ENCODE data around the gene FHOD1. TPM values are rescaled to one million over a fixed set of nuclear protein-coding genes. Genes with fewer than 3 reads are reported as not detected.

FHOD1 gene
- polyA plus RNA-seq, 2 donors = 6.3 to 11.4 TPM

DNA sequence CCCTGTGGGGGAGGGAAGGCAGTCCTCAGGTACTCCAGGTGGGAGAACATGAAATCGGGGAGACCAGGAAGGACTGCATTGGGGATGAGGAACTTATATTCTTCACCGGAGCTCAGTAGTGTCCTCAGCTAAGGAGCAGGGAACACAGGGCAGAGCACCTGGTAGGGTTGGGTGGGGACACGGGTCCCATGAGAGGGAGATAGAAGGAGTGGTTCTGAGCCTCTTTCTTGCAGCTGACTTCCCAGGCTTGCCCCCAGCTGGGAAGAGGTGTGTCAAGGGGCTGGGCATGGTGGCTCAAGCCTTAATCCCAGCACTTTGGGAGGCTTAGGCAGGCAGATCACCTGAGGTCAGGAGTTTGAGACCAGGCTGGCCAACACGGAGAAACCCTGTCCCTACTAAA, 2.1 kb downstream of the FHOD1 start:
- H3K27ac ChIP-seq (ENCODE audit: low read depth in 2 of 2, low read length in 1 of 2) = peak overlapping the region; percentile 31 to 74
- H3K27me3 ChIP-seq (ENCODE audit: control insufficient read depth in 1 of 2, insufficient read depth in 2 of 2, low read length in 2 of 2) = peaks cover 0 to 8% of the 10 kb centered on the region in 2 donors
- H3K4me3 ChIP-seq (ENCODE audit: low read depth in 1 of 2, low read length in 2 of 2) = no peak overlapping the region
- peaks cover 9 to 35% of the 10 kb centered on the region in 2 donors for H3K4me1 ChIP-seq (ENCODE audit: control insufficient read depth in 2 of 2, insufficient read depth in 2 of 2, low read length in 1 of 2)
- no peaks in the 10 kb centered on the region for H3K36me3 ChIP-seq (ENCODE audit: control insufficient read depth in 2 of 2, insufficient read depth in 2 of 2, low read length in 1 of 2)
- no peaks in the 10 kb centered on the region for H3K9me3 ChIP-seq (ENCODE audit: control insufficient read depth in 2 of 2, insufficient read depth in 1 of 2, low read depth in 1 of 2, low read length in 1 of 2)
- WGBS, 2 donors = 70 to 71% methylated on average over 4 of the region's 4 CpGs

DNA sequence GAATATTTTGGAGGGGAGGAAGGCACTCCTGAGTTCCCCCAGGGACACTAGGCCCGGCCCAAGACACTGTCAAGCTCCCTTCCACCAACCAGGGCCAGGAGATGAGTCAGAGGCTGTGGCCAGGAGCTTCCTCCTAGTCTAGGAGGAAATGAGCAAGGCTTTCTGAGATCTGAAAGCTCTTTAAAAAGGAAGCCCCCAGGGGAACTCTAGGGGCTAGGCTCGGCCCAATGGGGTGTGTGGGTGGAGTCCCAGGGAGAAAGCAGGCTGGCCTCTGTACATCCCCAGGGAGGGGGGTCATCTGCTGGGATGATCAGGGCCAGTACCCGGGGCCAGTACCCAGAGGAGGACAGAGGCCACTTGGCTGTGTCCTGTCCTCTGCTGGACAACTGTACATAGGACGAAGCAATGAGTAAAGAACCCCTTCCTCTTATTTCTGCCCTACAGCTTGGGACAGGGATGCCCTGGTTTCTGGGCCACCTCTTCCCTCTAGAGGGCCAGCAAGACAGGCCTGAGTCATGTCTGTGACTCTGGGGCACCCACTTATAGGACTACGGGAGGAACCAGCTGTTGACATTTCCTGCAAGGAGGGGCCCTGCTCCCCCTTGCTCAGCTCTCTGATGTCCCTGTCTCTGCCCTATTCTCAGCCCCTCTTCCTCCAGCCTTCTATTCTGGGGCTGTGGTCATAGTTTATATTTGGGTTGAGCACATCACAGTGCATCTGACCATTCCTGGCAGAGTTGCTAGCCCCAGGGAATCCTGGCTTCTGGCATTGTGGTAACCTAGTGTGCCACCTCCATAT, 2.7 kb downstream of the FHOD1 start:
- WGBS, 2 donors = 26 to 27% methylated on average over 5 of the region's 5 CpGs
- H3K4me1 ChIP-seq (ENCODE audit: control insufficient read depth in 2 of 2, insufficient read depth in 2 of 2, low read length in 1 of 2) = peaks cover 9 to 35% of the 10 kb centered on the region in 2 donors
- H3K4me3 ChIP-seq (ENCODE audit: low read depth in 1 of 2, low read length in 2 of 2) = no peak overlapping the region
- H3K27ac ChIP-seq (ENCODE audit: low read depth in 2 of 2, low read length in 1 of 2) = peak overlapping the region; percentile 31 to 74
- H3K9me3 ChIP-seq (ENCODE audit: control insufficient read depth in 2 of 2, insufficient read depth in 1 of 2, low read depth in 1 of 2, low read length in 1 of 2) = no peaks in the 10 kb centered on the region
- peaks cover 0 to 5% of the 10 kb centered on the region in 2 donors for H3K27me3 ChIP-seq (ENCODE audit: control insufficient read depth in 1 of 2, insufficient read depth in 2 of 2, low read length in 2 of 2)
- H3K36me3 ChIP-seq (ENCODE audit: control insufficient read depth in 2 of 2, insufficient read depth in 2 of 2, low read length in 1 of 2) = no peaks in the 10 kb centered on the region

DNA sequence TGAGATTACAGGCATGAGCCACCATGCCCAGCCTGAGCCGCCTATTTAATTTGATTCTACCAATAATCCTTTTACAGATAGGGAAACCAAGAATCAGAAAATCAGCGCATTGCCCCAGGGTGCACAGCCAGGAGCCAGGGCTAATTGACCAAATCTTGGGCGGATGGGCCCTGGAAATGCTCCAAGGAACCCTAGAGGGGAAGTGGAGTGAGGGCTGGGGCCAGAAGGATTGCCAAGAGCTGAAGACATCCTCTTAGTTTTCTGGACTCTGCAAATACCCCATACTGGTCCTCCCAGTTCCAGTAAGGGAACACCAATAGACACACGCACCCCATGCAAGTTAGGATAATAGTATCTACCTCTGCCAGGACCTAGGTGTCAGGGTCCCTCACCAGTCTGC, 3.8 kb downstream of the FHOD1 start:
- WGBS, 2 donors = 72 to 78% methylated on average over 4 of the region's 4 CpGs
- H3K4me1 ChIP-seq (ENCODE audit: control insufficient read depth in 2 of 2, insufficient read depth in 2 of 2, low read length in 1 of 2) = peaks cover 6 to 27% of the 10 kb centered on the region in 2 donors
- H3K27ac ChIP-seq (ENCODE audit: low read depth in 2 of 2, low read length in 1 of 2) = peak overlapping the region; percentile 14 to 74
- no peaks in the 10 kb centered on the region for H3K27me3 ChIP-seq (ENCODE audit: control insufficient read depth in 1 of 2, insufficient read depth in 2 of 2, low read length in 2 of 2)
- peaks cover 0 to 5% of the 10 kb centered on the region in 2 donors for H3K36me3 ChIP-seq (ENCODE audit: control insufficient read depth in 2 of 2, insufficient read depth in 2 of 2, low read length in 1 of 2)
- H3K9me3 ChIP-seq (ENCODE audit: control insufficient read depth in 2 of 2, insufficient read depth in 1 of 2, low read depth in 1 of 2, low read length in 1 of 2) = no peaks in the 10 kb centered on the region
- no peak overlapping the region for H3K4me3 ChIP-seq (ENCODE audit: low read depth in 1 of 2, low read length in 2 of 2)

DNA sequence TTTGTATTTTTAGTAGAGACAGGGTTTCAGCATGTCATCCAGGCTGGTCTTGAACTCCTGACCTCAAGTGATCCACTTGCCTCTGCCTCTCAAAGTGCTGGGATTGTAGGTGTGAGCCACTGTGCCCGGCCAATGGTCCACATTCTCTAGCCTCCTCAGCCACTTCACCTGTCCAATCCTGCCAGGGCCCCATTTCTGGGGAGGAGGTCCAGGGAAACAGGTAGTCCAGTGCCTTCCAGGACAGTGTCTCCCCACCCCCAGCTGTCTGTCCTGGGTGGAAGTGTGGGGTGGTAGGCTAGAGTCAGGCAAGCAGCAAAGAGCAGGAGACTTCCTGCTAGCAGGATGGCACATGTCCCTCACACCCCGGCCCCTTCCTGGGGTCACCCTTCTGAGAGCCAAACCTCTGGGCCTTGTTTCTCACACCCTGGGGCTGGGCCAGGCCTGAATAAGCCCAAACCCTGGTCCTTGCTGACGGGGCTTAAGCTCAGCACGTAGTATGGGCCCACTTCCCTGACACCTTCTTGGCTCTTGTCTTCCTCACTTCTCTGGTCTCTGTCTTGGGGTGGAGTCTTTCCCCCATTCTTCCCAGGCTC, 5.0 kb downstream of the FHOD1 start:
- no peak overlapping the region for H3K27ac ChIP-seq (ENCODE audit: low read depth in 2 of 2, low read length in 1 of 2)
- H3K36me3 ChIP-seq (ENCODE audit: control insufficient read depth in 2 of 2, insufficient read depth in 2 of 2, low read length in 1 of 2) = peaks cover 0 to 6% of the 10 kb centered on the region in 2 donors
- H3K4me1 ChIP-seq (ENCODE audit: control insufficient read depth in 2 of 2, insufficient read depth in 2 of 2, low read length in 1 of 2) = peaks cover 6 to 19% of the 10 kb centered on the region in 2 donors
- H3K27me3 ChIP-seq (ENCODE audit: control insufficient read depth in 1 of 2, insufficient read depth in 2 of 2, low read length in 2 of 2) = no peaks in the 10 kb centered on the region
- WGBS, 2 donors = 73 to 78% methylated on average over 4 of the region's 4 CpGs
- no peak overlapping the region for H3K4me3 ChIP-seq (ENCODE audit: low read depth in 1 of 2, low read length in 2 of 2)
- H3K9me3 ChIP-seq (ENCODE audit: control insufficient read depth in 2 of 2, insufficient read depth in 1 of 2, low read depth in 1 of 2, low read length in 1 of 2) = no peaks in the 10 kb centered on the region

DNA sequence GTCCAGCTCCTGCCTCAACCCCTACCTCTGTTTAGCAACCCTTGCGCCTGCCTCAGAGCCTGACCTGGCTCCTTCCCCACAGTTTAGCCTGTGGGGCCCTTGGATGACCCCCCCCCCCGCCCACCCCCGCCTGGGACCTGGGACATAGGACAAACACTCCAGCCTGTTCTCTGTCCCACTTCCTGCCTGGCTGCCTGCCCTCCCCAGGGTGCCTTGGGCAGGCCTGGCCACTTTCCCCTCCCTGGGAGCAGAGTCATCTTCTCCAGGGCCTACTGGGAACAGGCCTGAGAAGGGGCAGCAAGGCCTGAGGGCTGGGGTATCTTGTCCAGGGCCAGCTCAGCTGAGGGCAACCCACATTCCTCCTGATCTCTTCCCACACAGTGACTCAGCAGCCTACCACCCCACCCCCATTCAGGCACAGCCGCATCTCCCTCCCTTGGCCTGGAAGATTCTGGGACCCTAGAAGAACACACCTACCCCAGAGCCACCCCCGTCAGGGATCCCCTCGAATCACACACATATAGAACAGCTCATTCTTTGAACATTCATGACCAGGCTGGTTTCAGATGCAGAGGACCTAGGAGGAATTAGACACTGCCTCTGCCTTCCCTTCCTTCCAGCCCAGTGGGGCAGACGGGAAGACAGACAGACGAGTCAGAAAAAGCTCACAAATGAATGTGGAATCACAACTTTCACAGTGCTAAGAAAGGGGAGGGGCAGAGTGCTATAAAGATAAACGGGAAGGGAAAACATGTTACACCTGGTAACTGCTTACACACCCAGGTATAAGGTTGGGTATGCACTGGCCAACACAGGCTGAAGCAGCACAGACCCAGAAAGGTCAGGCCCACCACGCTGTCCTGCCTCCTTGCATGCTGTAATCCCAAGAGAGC, 6.0 kb downstream of the FHOD1 start:
- no peak overlapping the region for H3K4me3 ChIP-seq (ENCODE audit: low read depth in 1 of 2, low read length in 2 of 2)
- H3K27me3 ChIP-seq (ENCODE audit: control insufficient read depth in 1 of 2, insufficient read depth in 2 of 2, low read length in 2 of 2) = no peaks in the 10 kb centered on the region
- H3K36me3 ChIP-seq (ENCODE audit: control insufficient read depth in 2 of 2, insufficient read depth in 2 of 2, low read length in 1 of 2) = peaks cover 0 to 11% of the 10 kb centered on the region in 2 donors
- H3K4me1 ChIP-seq (ENCODE audit: control insufficient read depth in 2 of 2, insufficient read depth in 2 of 2, low read length in 1 of 2) = peaks cover 6 to 19% of the 10 kb centered on the region in 2 donors
- 61 to 64% methylated on average over 9 to 10 of the region's 10 CpGs for WGBS, 2 donors
- H3K9me3 ChIP-seq (ENCODE audit: control insufficient read depth in 2 of 2, insufficient read depth in 1 of 2, low read depth in 1 of 2, low read length in 1 of 2) = no peaks in the 10 kb centered on the region
- peak overlapping the region in 1 of 2 donors; percentile 20 for H3K27ac ChIP-seq (ENCODE audit: low read depth in 2 of 2, low read length in 1 of 2)

DNA sequence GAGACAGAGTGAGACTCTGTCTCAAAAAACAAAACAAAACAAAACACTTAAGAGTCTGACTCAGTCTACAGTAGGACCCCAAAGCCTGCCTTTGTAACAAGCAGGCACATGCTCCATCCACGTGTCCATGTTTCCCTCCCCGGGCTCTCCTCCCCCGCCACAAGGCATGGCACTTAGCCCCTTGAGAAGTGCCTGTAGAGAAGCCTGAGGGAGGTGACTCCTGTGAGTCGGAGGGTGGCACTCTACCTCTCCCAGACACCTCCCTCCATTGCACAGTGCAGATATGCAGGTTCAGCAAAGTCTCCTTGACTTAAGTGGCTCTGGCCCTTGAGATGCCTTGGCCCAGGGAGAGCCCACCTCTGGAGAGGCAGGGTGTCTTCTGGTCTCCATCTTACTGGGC, 6.8 kb downstream of the FHOD1 start:
- 65 to 66% methylated on average over 4 of the region's 4 CpGs for WGBS, 2 donors
- Histone ChIP-seq H3K9me3 (ENCODE audit: control insufficient read depth in 2 of 2, insufficient read depth in 1 of 2, low read depth in 1 of 2, low read length in 1 of 2) (no peaks in the 10 kb centered on the region), H3K4me1 (ENCODE audit: control insufficient read depth in 2 of 2, insufficient read depth in 2 of 2, low read length in 1 of 2) (peaks cover 6 to 14% of the 10 kb centered on the region in 2 donors), H3K4me3 (ENCODE audit: low read depth in 1 of 2, low read length in 2 of 2) (no peak overlapping the region), H3K27me3 (ENCODE audit: control insufficient read depth in 1 of 2, insufficient read depth in 2 of 2, low read length in 2 of 2) (no peaks in the 10 kb centered on the region), H3K36me3 (ENCODE audit: control insufficient read depth in 2 of 2, insufficient read depth in 2 of 2, low read length in 1 of 2) (peaks cover 0 to 11% of the 10 kb centered on the region in 2 donors), H3K27ac (ENCODE audit: low read depth in 2 of 2, low read length in 1 of 2) (peak overlapping the region; percentile 13 to 21)

DNA sequence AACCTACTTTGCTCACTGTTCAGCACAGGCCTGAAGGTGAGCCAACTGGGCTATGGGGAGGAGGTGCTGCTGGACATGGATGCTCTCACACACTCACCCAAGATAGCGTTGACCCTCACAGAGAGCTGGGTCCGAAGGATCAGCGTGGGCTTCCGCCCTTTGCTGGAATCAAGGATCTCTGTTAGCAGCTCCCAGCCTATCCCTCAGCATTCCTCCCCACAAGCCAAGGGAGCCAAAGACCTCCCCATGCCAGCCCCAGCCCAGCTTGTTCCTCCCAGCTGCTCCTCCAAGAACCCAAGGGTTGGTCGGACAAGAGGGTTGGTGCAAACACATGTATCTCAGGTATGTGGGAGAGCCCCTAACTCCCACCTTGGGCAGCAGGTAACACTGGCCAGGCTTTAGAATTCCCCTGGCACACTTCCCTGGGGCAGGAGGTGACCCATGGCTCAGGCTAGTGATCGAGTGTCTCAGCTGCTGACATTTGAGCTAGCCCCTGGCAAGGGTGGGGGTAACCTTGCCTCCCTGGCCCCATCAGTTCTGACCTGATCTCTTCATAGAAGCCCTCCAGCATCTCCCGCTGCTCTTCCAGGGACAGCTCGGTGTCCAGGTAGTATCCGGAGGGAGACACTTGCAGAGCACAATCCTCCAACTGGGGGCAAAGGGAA, 8.3 kb downstream of the FHOD1 start:
- Histone ChIP-seq H3K4me3 (ENCODE audit: low read depth in 1 of 2, low read length in 2 of 2) (no peak overlapping the region), H3K4me1 (ENCODE audit: control insufficient read depth in 2 of 2, insufficient read depth in 2 of 2, low read length in 1 of 2) (peaks cover 0 to 6% of the 10 kb centered on the region in 2 donors), H3K36me3 (ENCODE audit: control insufficient read depth in 2 of 2, insufficient read depth in 2 of 2, low read length in 1 of 2) (peaks cover 0 to 16% of the 10 kb centered on the region in 2 donors), H3K27me3 (ENCODE audit: control insufficient read depth in 1 of 2, insufficient read depth in 2 of 2, low read length in 2 of 2) (no peaks in the 10 kb centered on the region), H3K27ac (ENCODE audit: low read depth in 2 of 2, low read length in 1 of 2) (no peak overlapping the region), H3K9me3 (ENCODE audit: control insufficient read depth in 2 of 2, insufficient read depth in 1 of 2, low read depth in 1 of 2, low read length in 1 of 2) (no peaks in the 10 kb centered on the region)
- WGBS, 2 donors = 88 to 92% methylated on average over 9 of the region's 9 CpGs

DNA sequence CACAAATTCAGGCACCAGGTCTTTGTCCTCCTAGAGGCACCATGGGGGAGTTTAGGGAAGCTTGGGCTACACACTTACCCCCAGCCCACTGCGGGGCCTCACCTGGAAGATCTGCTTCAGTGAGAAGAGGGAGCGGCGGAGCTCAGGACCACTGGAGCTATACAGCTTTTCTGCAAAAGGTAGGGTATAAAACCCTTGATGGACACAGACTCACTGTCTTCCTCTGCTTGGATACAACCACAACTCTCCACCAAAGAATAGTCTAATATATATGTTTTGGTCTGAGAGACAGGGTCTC, 9.1 kb downstream of the FHOD1 start:
- no peak overlapping the region for H3K4me3 ChIP-seq (ENCODE audit: low read depth in 1 of 2, low read length in 2 of 2)
- no peaks in the 10 kb centered on the region for H3K27me3 ChIP-seq (ENCODE audit: control insufficient read depth in 1 of 2, insufficient read depth in 2 of 2, low read length in 2 of 2)
- no peaks in the 10 kb centered on the region for H3K9me3 ChIP-seq (ENCODE audit: control insufficient read depth in 2 of 2, insufficient read depth in 1 of 2, low read depth in 1 of 2, low read length in 1 of 2)
- WGBS, 2 donors = 91 to 95% methylated on average over 3 of the region's 3 CpGs
- H3K27ac ChIP-seq (ENCODE audit: low read depth in 2 of 2, low read length in 1 of 2) = no peak overlapping the region
- peaks cover 0 to 17% of the 10 kb centered on the region in 2 donors for H3K36me3 ChIP-seq (ENCODE audit: control insufficient read depth in 2 of 2, insufficient read depth in 2 of 2, low read length in 1 of 2)
- peaks cover 0 to 6% of the 10 kb centered on the region in 2 donors for H3K4me1 ChIP-seq (ENCODE audit: control insufficient read depth in 2 of 2, insufficient read depth in 2 of 2, low read length in 1 of 2)
